Measurements from ENCODE around the gene HES3. TPM values are rescaled to one million over a fixed set of nuclear protein-coding genes. Genes with fewer than 3 reads are reported as not detected.

The HES3 gene
- polyA plus RNA-seq, 1 of the 3 experiments (the other 2 are of a cell fraction) = not detected

DNA sequence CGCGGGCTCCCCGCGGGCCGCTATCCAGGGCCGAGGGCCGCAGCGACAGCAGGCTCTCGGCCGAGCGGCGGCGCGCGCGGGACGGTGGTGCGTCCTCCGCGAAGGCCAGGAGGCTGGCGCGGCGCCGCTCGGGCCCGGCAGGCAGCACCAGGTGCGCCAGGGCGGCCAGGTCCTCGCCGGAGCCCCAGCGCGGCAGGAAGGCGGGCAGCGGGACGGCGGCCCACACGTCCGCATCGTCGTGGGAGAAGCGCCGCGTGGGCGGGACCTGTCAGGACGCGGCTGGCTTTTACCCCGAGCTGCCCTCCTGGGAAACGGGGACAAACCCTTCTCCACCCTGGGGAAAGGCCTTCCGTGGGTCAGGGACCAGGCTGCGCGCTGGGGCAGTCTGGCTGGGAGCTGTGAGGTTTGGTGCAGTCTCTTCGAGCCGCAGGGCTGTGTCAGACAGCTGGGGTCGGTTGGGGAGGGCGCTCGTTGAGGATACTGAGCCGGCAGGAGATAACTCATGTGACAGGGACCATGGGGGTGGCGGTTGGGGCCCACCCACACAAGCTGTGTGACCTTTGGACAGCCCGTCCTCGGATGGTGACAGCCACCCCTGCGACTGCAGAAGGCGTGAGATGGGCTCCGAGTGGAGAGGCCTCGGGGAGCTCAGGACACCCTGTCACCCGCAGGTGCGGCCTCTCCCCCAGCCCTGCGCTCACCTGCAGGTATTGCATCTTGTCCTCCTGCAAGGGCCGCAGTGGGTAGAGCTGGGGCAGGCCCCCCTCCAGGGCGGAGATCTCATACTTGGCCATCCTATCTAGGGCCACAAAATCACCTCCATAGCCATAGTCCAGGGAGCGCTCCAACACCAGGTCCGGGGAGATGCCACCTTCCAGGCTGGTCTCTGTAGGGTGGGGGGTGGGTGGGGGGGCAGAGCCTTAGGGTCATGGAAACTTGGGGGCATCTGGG, 6.0 kb downstream of the HES3 start:
- 95% methylated on average over 40 of the region's 71 CpGs for WGBS (ENCODE audit: low lambda C conversion rate)
- no peaks in the 10 kb centered on the region for H3K36me3 ChIP-seq (replicated peaks in 1 of 2; ENCODE audit: control insufficient read depth in 1 of 2, insufficient read depth in 2 of 2, low read length in 1 of 2)
- H3K79me2 ChIP-seq (ENCODE audit: insufficient read depth) = no peaks in the 10 kb centered on the region
- no peaks in the 10 kb centered on the region for H3K9me3 ChIP-seq
- H3K27ac ChIP-seq (ENCODE audit: low read depth in 2 of 2, low read length in 1 of 2) = no peak overlapping the region
- H3F3A ChIP-seq (replicated peaks; ENCODE audit: insufficient read depth) = no peaks in the 10 kb centered on the region
- no peak for DNase-seq
- no peaks in the 10 kb centered on the region for H3K9me2 ChIP-seq
- H2AFZ ChIP-seq (ENCODE audit: low read depth) = no peak overlapping the region
- H4K20me1 ChIP-seq (ENCODE audit: insufficient read depth) = peaks cover 3% of the 10 kb centered on the region; the same call in 1 of the 2 replicates
- no peak overlapping the region for H3K9ac ChIP-seq
- no peak for TF ChIP-seq YY1 (IDR thresholded peaks at IDR 0.05; ENCODE audit: low read depth)
- TF ChIP-seq TAF1 (IDR thresholded peaks at IDR 0.05; ENCODE audit: borderline replicate concordance, low read depth, low read length) = no peak
- no peak for TF ChIP-seq RAD21 (IDR thresholded peaks at IDR 0.05; ENCODE audit: low read length)
- TF ChIP-seq GATA2 (CRISPR knock-in tag; IDR thresholded peaks at IDR 0.05) = no peak
- TF ChIP-seq EZH2phosphoT487 (IDR thresholded peaks at IDR 0.05; ENCODE audit: borderline replicate concordance, low read depth) = no peak
- TF ChIP-seq NRF1 (IDR thresholded peaks at IDR 0.05; ENCODE audit: low read depth, low read length) = no peak
- TF ChIP-seq, protein P1, sequence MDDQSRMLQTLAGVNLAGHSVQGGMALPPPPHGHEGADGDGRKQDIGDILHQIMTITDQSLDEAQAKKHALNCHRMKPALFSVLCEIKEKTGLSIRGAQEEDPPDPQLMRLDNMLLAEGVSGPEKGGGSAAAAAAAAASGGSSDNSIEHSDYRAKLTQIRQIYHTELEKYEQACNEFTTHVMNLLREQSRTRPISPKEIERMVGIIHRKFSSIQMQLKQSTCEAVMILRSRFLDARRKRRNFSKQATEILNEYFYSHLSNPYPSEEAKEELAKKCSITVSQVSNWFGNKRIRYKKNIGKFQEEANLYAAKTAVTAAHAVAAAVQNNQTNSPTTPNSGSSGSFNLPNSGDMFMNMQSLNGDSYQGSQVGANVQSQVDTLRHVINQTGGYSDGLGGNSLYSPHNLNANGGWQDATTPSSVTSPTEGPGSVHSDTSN (IDR thresholded peaks at IDR 0.05) = no peak
- TF ChIP-seq RFX5 (IDR thresholded peaks at IDR 0.05; ENCODE audit: low read length) = no peak
- TF ChIP-seq ELF1 (IDR thresholded peaks at IDR 0.05) = no peak
- TF ChIP-seq MXI1 (IDR thresholded peaks at IDR 0.05; ENCODE audit: low read depth, low read length) = no peak
- no peak for TF ChIP-seq CHD2 (IDR thresholded peaks at IDR 0.05; ENCODE audit: low read length, partially characterized antibody)
- TF ChIP-seq, protein P2, sequence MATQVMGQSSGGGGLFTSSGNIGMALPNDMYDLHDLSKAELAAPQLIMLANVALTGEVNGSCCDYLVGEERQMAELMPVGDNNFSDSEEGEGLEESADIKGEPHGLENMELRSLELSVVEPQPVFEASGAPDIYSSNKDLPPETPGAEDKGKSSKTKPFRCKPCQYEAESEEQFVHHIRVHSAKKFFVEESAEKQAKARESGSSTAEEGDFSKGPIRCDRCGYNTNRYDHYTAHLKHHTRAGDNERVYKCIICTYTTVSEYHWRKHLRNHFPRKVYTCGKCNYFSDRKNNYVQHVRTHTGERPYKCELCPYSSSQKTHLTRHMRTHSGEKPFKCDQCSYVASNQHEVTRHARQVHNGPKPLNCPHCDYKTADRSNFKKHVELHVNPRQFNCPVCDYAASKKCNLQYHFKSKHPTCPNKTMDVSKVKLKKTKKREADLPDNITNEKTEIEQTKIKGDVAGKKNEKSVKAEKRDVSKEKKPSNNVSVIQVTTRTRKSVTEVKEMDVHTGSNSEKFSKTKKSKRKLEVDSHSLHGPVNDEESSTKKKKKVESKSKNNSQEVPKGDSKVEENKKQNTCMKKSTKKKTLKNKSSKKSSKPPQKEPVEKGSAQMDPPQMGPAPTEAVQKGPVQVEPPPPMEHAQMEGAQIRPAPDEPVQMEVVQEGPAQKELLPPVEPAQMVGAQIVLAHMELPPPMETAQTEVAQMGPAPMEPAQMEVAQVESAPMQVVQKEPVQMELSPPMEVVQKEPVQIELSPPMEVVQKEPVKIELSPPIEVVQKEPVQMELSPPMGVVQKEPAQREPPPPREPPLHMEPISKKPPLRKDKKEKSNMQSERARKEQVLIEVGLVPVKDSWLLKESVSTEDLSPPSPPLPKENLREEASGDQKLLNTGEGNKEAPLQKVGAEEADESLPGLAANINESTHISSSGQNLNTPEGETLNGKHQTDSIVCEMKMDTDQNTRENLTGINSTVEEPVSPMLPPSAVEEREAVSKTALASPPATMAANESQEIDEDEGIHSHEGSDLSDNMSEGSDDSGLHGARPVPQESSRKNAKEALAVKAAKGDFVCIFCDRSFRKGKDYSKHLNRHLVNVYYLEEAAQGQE (IDR thresholded peaks at IDR 0.05; ENCODE audit: low read depth, low read length) = no peak
- no peak for TF ChIP-seq FOXM1 (IDR thresholded peaks at IDR 0.05; ENCODE audit: low read depth)
- ChIA-PET POLR2A (no interaction called here), CTCF (interaction anchor here (1.4 to 9.5 kb wide), 6 partner anchors 87 to 188 kb away, joined by 6 to 318 read pairs (median 44); no protein-coding TSS in a partner anchor)
- H3K4me1 ChIP-seq (ENCODE audit: control insufficient read depth in 1 of 2, insufficient read depth in 2 of 2, low read depth in 1 of 2, low read length in 1 of 2) = no peaks in the 10 kb centered on the region; a peak in 1 of 4 replicates
- no peak overlapping the region for H3K4me2 ChIP-seq
- H3K4me3 ChIP-seq (ENCODE audit: low read depth in 2 of 2, low read length in 1 of 2) = no peak overlapping the region
- H3K27me3 ChIP-seq (ENCODE audit: insufficient read depth) = no peaks in the 10 kb centered on the region
